ENCODE measurements around the gene DNM3.

DNM3 gene

GRCh38 chr1:171961861-171962260 is 120.6 kb downstream of the DNM3 start (continued):
- no peak for TF ChIP-seq ZNF18 (tag by site-specific recombination; IDR thresholded peaks at IDR 0.05)
- no peak for TF ChIP-seq TRIM28 (IDR thresholded peaks at IDR 0.05; ENCODE audit: borderline replicate concordance, low read length)
- no peak for TF ChIP-seq ZNF488 (tag by site-specific recombination; IDR thresholded peaks at IDR 0.05)
- no peak for TF ChIP-seq ZXDB (tag by site-specific recombination; IDR thresholded peaks at IDR 0.05)
- no peak for TF ChIP-seq ZNF843 (tag by site-specific recombination; IDR thresholded peaks at IDR 0.05)

GRCh38 chr1:171963762-171964161 is 122.5 kb downstream of the DNM3 start:
- H3K4me1 ChIP-seq (ENCODE audit: control insufficient read depth, insufficient read depth, low read length) = no peaks in the 10 kb centered on the region
- CTCF ChIA-PET = interaction anchor here (0.6 kb wide), 1 partner anchor 165 kb away, joined by 3 read pairs; no protein-coding TSS in a partner anchor

GRCh38 chr1:171965777-171966176 is 124.5 kb downstream of the DNM3 start:
- no peak overlapping the region for H3K4me3 ChIP-seq (ENCODE audit: low read depth, low read length)
- ChIA-PET CTCF (interaction anchor here (4.2 kb wide), 1 partner anchor 20 kb away, joined by 25 read pairs; no protein-coding TSS in a partner anchor), POLR2A (no interaction called here)
- H3K9me3 ChIP-seq (ENCODE audit: control insufficient read depth, insufficient read depth, low read depth, low read length) = no peaks in the 10 kb centered on the region
- H3K36me3 ChIP-seq (ENCODE audit: control insufficient read depth in 2 of 2, insufficient read depth in 1 of 2, low read length in 2 of 2) = no peaks in the 10 kb centered on the region
- no peaks in the 10 kb centered on the region; the same call in 1 of the 2 replicates for H3K4me1 ChIP-seq (ENCODE audit: control insufficient read depth, insufficient read depth, low read length)
- H3K27ac ChIP-seq (ENCODE audit: extremely low read depth, low read depth, low read length) = no peak overlapping the region
- TF ChIP-seq SCRT1 (tag by site-specific recombination; IDR thresholded peaks at IDR 0.05; ENCODE audit: borderline replicate concordance) (no peak), KLF8 (tag by site-specific recombination; IDR thresholded peaks at IDR 0.05) (no peak), ZNF239 (tag by site-specific recombination; IDR thresholded peaks at IDR 0.05) (no peak), KLF7 (tag by site-specific recombination; IDR thresholded peaks at IDR 0.05; ENCODE audit: borderline replicate concordance) (no peak), ZNF830 (tag by site-specific recombination; IDR thresholded peaks at IDR 0.05; ENCODE audit: low read depth) (no peak), ZNF26 (tag by site-specific recombination; IDR thresholded peaks at IDR 0.05) (no peak), EGR2 (tag by site-specific recombination; IDR thresholded peaks at IDR 0.05; ENCODE audit: low read depth) (no peak)

More at GRCh38 chr1:171963762-171964161, 122.5 kb downstream of the DNM3 start:
- H3K9me3 ChIP-seq (ENCODE audit: control insufficient read depth, insufficient read depth, low read depth, low read length) = no peaks in the 10 kb centered on the region
- no peak overlapping the region for H3K27ac ChIP-seq (ENCODE audit: extremely low read depth, low read depth, low read length)
- H3K4me3 ChIP-seq (ENCODE audit: low read depth, low read length) = no peak overlapping the region
- POLR2A ChIA-PET = no interaction called here
- no peaks in the 10 kb centered on the region for H3K36me3 ChIP-seq (ENCODE audit: control insufficient read depth in 2 of 2, insufficient read depth in 1 of 2, low read length in 2 of 2)
- no peak for TF ChIP-seq ZNF26 (tag by site-specific recombination; IDR thresholded peaks at IDR 0.05)
- TF ChIP-seq ZNF529 (tag by site-specific recombination; IDR thresholded peaks at IDR 0.05; ENCODE audit: insufficient replicate concordance) = no peak
- TF ChIP-seq HOXD13 (CRISPR knock-in tag; IDR thresholded peaks at IDR 0.05; ENCODE audit: borderline replicate concordance) = no peak
- TF ChIP-seq SETDB1 (IDR thresholded peaks at IDR 0.05; ENCODE audit: insufficient read length, low read length) = no peak
- TF ChIP-seq ZFP3 (tag by site-specific recombination; IDR thresholded peaks at IDR 0.05; ENCODE audit: low read depth) = no peak
- no peak for TF ChIP-seq ZNF510 (tag by site-specific recombination; IDR thresholded peaks at IDR 0.05; ENCODE audit: insufficient replicate concordance)
- TF ChIP-seq ZSCAN4 (tag by site-specific recombination; IDR thresholded peaks at IDR 0.05) = no peak
- TF ChIP-seq ZNF692 (tag by site-specific recombination; IDR thresholded peaks at IDR 0.05) = no peak
- TF ChIP-seq ZNF132 (tag by site-specific recombination; IDR thresholded peaks at IDR 0.05; ENCODE audit: borderline replicate concordance) = no peak
- no peak for TF ChIP-seq REPIN1 (tag by site-specific recombination; IDR thresholded peaks at IDR 0.05; ENCODE audit: low read depth)
